GM21737 (cell line): ENCODE data around the gene LSAMP.

ENCODE experiments used
- ATAC-seq: cut with Tn5 transposase; IDR thresholded peaks from one replicate; pipeline ENCODE4 v1.9.1; 2021; ENCODE audit warnings: mild to moderate bottlenecking, moderate library complexity; ENCODE audit not compliant: unreplicated experiment

Gene LSAMP

DNA sequence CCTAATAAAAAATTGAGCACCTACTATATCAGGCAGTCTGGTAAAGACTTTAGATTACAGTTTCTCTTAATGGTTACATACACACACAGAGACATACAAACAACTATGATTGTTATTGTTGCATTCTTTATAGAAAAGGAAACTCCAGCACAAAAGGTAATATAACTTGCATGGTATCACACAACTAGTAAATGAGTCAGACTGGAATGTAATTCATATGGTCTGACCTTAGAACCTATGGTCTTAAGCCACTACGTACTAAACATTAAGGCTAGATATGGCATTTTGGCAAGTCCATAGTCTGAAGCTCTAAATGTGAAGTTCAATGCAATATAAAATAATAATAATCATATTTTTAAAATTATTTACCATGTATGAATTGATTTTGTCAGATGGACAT lies 380.6 kb downstream of the LSAMP start:
- no peak for ATAC-seq

- no peak for ATAC-seq
These were observed 385.7 kb downstream of the LSAMP start for GRCh38 chr3:116059421-116060096.

- no peak for ATAC-seq
These were observed 386.4 kb downstream of the LSAMP start for GRCh38 chr3:116058844-116059243.

GRCh38 chr3:116057400-116058006 lies 387.8 kb downstream of the LSAMP start:
- ATAC-seq: no peak

- peak; percentile 79 for ATAC-seq
These were observed 389.0 kb downstream of the LSAMP start for GRCh38 chr3:116056280-116056679.

GRCh38 chr3:116053017-116053416 lies 392.3 kb downstream of the LSAMP start:
- ATAC-seq: no peak

GRCh38 chr3:116052602-116053001 lies 392.7 kb downstream of the LSAMP start:
- no peak for ATAC-seq

GRCh38 chr3:116051586-116051985 lies 393.7 kb downstream of the LSAMP start:
- no peak for ATAC-seq

- no peak for ATAC-seq
These were observed 394.2 kb downstream of the LSAMP start for GRCh38 chr3:116051040-116051439.

- no peak for ATAC-seq
These were observed 394.9 kb downstream of the LSAMP start for GRCh38 chr3:116050311-116050915.

DNA sequence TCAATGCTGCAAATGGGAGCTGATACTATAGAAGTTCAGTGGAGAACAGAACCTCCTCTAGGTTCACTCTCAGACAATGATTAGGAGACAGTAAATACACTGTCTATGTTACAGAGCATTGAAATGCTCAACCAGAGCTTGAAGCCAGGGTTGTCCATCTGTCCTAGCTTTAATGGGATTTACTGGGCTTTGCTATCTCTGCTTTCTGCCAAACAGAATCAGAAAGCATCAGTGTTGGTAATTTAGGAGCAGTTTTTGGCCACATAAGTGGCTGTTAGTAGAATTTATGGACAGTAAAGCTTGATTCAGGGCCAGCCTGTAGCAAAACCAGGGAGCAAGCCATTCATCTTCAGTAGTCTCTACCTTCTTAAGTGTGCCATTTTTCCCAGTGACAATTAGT lies 396.3 kb downstream of the LSAMP start:
- ATAC-seq: no peak

- ATAC-seq: no peak
These were observed 398.9 kb downstream of the LSAMP start for GRCh38 chr3:116046350-116046749.

DNA sequence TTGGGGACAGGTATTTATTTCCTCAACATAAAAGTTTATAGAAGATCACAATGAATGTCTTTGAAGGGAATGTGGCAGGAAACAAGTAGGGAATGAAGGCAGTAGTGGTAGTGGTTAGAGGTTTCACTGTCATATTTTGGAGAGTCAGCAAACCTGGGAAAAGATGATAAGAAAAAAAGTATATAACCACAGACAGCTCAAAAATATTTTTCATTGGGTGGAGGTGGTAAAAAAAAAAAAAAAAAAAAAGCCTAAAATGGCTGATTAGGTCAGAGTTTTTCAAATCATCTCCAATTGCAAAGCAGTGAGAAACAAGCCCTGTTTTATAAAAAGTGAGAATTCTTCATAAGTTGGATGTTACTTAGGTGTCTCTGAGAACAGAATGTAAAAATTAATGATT lies 400.0 kb downstream of the LSAMP start:
- ATAC-seq: no peak

DNA sequence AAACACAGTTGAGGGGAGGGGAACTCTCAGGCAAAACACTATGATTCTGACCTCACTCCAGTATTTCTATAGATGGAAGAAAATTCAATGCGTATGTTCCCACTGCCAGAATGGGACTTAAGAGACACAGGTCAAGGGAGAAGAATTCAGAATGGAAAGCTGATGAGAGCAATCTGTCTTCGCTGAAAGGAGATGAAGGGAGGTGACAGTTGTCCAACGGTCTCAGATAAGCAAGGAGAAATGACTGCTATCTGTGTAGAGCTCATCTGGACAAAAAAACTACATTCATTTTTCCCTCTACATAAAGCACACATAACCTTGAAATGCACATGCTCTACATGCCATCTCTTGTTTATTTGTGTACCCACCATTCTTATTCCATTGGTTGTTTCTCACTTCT lies 405.1 kb downstream of the LSAMP start:
- no peak for ATAC-seq

DNA sequence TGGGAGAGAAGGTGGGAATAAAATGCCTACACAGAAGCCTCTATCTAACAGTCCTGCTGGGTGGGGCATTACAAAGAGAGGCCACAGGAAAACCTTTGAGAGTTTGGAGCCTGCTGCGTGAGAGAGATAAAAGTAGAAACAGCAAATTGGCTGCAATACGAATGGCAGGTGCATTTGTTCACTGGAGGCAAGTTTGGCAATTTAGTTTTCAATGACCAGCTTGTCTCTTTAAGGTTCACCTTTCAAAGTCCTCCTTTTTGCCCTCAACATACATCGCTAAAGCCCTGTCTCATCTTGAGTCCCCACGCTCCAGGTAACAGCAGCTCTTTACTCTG lies 405.7 kb downstream of the LSAMP start:
- ATAC-seq: no peak

- no peak for ATAC-seq
These were observed 406.2 kb downstream of the LSAMP start for GRCh38 chr3:116038968-116039650.

DNA sequence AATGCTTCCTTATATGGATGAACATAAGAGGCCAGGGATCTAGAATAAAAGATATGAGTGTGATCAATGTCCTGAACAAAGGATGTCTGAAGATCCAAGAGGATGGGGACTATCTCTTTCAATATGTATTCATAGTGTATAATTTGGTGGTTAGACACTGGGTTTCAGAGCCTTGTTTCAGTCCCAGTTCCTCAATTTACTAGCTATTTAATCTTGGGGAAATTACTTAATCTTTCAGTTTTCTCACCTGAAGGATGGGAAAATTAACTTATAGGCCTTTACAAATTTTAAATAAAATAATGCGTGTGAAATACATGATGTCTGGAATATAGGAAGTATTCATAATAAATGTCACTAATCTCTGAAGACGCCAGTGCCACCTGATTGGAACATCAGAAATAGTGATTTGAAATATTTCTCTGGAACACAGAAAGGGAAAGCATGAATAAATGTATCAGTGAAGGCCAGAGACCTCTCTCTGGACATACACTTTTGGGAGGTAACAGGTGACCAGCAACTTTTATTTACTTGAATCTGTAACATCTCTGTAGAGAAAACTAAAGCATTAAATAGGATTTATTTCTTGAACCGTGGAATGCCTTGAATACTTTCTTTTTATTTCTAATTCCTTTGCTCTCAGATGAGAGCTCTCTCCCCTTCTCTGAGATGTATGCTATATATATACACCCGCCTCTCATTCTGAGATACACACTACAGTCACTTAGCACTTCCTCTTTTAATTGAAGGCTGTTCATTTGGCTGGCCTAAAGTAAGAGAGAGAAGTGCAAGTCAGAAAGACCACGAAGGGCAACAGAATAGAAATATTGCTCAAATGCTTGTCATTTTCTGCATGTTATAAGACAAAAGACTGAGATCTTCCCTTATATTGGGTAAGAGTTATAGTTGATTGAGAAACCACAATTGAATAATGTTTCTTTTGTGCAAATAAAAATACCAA lies 407.1 kb downstream of the LSAMP start:
- ATAC-seq: peak; percentile 94

DNA sequence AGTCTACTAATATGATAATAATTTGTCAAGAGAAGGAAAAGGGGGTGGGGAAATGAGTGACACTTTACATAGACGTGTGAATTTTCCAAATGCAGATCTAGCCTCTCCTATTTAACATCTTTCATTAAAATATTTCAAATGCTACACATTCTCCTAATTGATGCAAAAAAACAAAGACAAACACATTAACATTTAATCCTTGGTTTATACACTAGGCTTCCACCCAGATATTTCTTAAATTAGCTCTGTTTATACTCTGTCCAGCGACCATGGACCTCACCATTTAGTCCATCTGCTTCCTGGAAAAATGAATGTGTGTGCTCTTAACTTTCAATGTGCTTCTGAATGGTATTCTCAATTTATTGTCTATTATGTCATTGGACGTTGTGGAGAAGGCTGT lies 409.9 kb downstream of the LSAMP start:
- no peak for ATAC-seq

GRCh38 chr3:116034794-116035193 lies 410.5 kb downstream of the LSAMP start:
- ATAC-seq: no peak

- ATAC-seq: no peak
These were observed 411.2 kb downstream of the LSAMP start for GRCh38 chr3:116034086-116034485.

DNA sequence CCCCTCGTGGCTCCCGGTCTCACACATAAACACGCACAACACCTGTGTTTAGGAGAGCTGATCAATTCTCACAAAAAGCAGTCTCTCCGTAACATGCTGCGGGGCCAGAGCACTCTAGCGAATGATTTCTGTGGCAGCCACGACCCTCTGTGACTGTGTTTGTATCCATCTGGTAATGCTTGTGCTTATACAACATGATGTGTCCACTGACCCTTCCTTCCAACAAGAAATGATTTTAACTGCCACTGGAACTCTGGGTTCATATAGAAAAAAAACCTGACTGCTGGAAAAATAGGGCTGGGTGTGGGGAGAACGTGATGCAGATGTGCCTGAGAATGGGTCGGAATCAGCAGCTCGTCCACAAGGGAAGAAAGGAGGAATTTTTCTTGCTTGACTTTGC lies 411.8 kb downstream of the LSAMP start:
- ATAC-seq: no peak
